NCI-H128 (cell line): ENCODE measurements around the gene SEC14L3.

Source experiments
- DNase-seq: peaks from one replicate; lab custom pipeline; 2025; ENCODE audit not compliant: unreplicated experiment; lab: John Stamatoyannopoulos, UW

SEC14L3 gene

GRCh38 chr22:30471616-30472318 is at the start of gene SEC14L3:
SEC14L3 (minus strand) TSS chr22:30472017; CDS start chr22:30471958, 59 bp downstream.
- no peak for DNase-seq

- no peak for DNase-seq
Measured at GRCh38 chr22:30519842-30520425, 48.1 kb upstream of the SEC14L3 start.

- no peak for DNase-seq
Measured at GRCh38 chr22:30516731-30517130, 44.9 kb upstream of the SEC14L3 start.

GRCh38 chr22:30516273-30516672 is 44.5 kb upstream of the SEC14L3 start:
- no peak for DNase-seq

- no peak for DNase-seq
Measured at GRCh38 chr22:30514252-30514651, 42.4 kb upstream of the SEC14L3 start.

- no peak for DNase-seq
Measured at GRCh38 chr22:30513462-30513861, 41.6 kb upstream of the SEC14L3 start.

GRCh38 chr22:30511911-30512310 is 40.1 kb upstream of the SEC14L3 start:
- no peak for DNase-seq

GRCh38 chr22:30511109-30511508 is 39.3 kb upstream of the SEC14L3 start:
- no peak for DNase-seq

- DNase-seq, result no peak
Measured at GRCh38 chr22:30508216-30508615, 36.4 kb upstream of the SEC14L3 start.

GRCh38 chr22:30507670-30508069 is 35.9 kb upstream of the SEC14L3 start:
- DNase-seq, result no peak

- DNase-seq, result no peak
Measured at GRCh38 chr22:30506507-30506968, 34.7 kb upstream of the SEC14L3 start.

GRCh38 chr22:30503551-30503950 is 31.7 kb upstream of the SEC14L3 start:
- no peak for DNase-seq

GRCh38 chr22:30502911-30503310 is 31.1 kb upstream of the SEC14L3 start:
- DNase-seq, result no peak

GRCh38 chr22:30502153-30502552 is 30.3 kb upstream of the SEC14L3 start:
- no peak for DNase-seq

GRCh38 chr22:30500628-30501027 is 28.8 kb upstream of the SEC14L3 start:
- no peak for DNase-seq

GRCh38 chr22:30497466-30498150 is 25.8 kb upstream of the SEC14L3 start:
- no peak for DNase-seq

- DNase-seq, result no peak
Measured at GRCh38 chr22:30495041-30495784, 23.4 kb upstream of the SEC14L3 start.

GRCh38 chr22:30492144-30492543 is 20.3 kb upstream of the SEC14L3 start:
- DNase-seq, result no peak

- DNase-seq, result no peak
Measured at GRCh38 chr22:30491381-30491780, 19.6 kb upstream of the SEC14L3 start.

- DNase-seq, result no peak
Measured at GRCh38 chr22:30490399-30490798, 18.6 kb upstream of the SEC14L3 start.

GRCh38 chr22:30488121-30488520 is 16.3 kb upstream of the SEC14L3 start:
- DNase-seq, result no peak
